A549 (cell line): Measurements from ENCODE around the gene SPDYE4. TPM values are rescaled to one million over a fixed set of nuclear protein-coding genes. Genes with fewer than 3 reads are reported as not detected.

ENCODE experiments used
- ATAC-seq, 2 experiments: fragments of 200-7000 bp in 1 of 2; fragments of >200 bp in 1 of 2; cut with Nextera tagmentation in 1 of 2; cut with Tn5 transposase in 1 of 2; 3 replicates each; pipeline versions ENCODE4 v1.8.0 to v1.9.1; 2018 to 2020; ENCODE audit warnings: mild to moderate bottlenecking in 1 of 2, moderate library complexity in 1 of 2
- CTCF ChIA-PET: fragments of 300-600 bp; sonication (Branson Sonifier 250); formaldehyde crosslinking; extraction: SDS; loops from one replicate; lab custom pipeline; 2021; ENCODE audit warnings: antibody characterized with exemption, inconsistent platforms; lab: Yijun Ruan, JAX
- POLR2A ChIA-PET: fragments of 350-600 bp; formaldehyde crosslinking; extraction: SDS; loops from one replicate; lab custom pipeline; 2021; ENCODE audit warnings: antibody characterized with exemption, inconsistent platforms; lab: Yijun Ruan, JAX
- DNase-seq, 2 experiments: peaks; one replicate each; pipeline versions ENCODE4 v3.0.0 to v3.0.0-alpha.2; 2011 to 2016; ENCODE audit warnings: low read depth in 1 of 2, low spot score in 1 of 2
- FAIRE-seq: peaks from 2 replicates; lab custom pipeline; 2011; peaks lifted over from hg19 to GRCh38; lab: Jason Lieb, UNC
- H3K27ac ChIP-seq, 2 experiments: fragments of >200 bp; sonication (Bioruptor Twin); formaldehyde crosslinking; 3 replicates each; pipeline ENCODE4 v1.5.1; 2016 to 2017
- H3K4me1 ChIP-seq: fragments of >200 bp; sonication (Bioruptor Twin); formaldehyde crosslinking; 3 replicates; pipeline ENCODE4 v1.6.1; 2016
- H3K4me2 ChIP-seq: fragments of >200 bp; sonication (Bioruptor Twin); formaldehyde crosslinking; 3 replicates; pipeline ENCODE4 v1.6.1; 2016
- H3K4me3 ChIP-seq: fragments of >200 bp; sonication (Bioruptor Twin); formaldehyde crosslinking; 3 replicates; pipeline ENCODE4 v1.5.1; 2016
- H3K9me3 ChIP-seq: fragments of >200 bp; sonication (Bioruptor Twin); formaldehyde crosslinking; 3 replicates; pipeline ENCODE4 v1.6.1; 2016
- BCL3 ChIP-seq: fragments of >200 bp; sonication (Bioruptor Twin); formaldehyde crosslinking; IDR thresholded peaks from 3 replicates; pipeline ENCODE4 v1.6.1; 2016
- CEBPB ChIP-seq, 2 experiments: fragments of >200 bp in 1 of 2; sonication (Bioruptor Twin) in 1 of 2; formaldehyde crosslinking in 1 of 2; IDR thresholded peaks; 2 replicates each; pipeline ENCODE4 v1.6.1; 2012 to 2016
- CHD4 ChIP-seq: fragments of 200-600 bp; sonication (generic); IDR thresholded peaks from 2 replicates; pipeline ENCODE4 v1.6.1; 2016; ENCODE audit warnings: antibody characterized with exemption, mild to moderate bottlenecking, borderline replicate concordance
- CTCF ChIP-seq: fragments of >200 bp; sonication (Bioruptor Twin); formaldehyde crosslinking; IDR thresholded peaks from 3 replicates; pipeline ENCODE4 v1.5.1; 2016
- E2F6 ChIP-seq: IDR thresholded peaks from 2 replicates; pipeline ENCODE4 v1.6.1; 2012; ENCODE audit warnings: low read depth, borderline replicate concordance
- EHMT2 ChIP-seq: fragments of 200-600 bp; sonication (generic); IDR thresholded peaks from 2 replicates; pipeline ENCODE4 v1.6.1; 2016; ENCODE audit warnings: antibody characterized with exemption, low read depth, mild to moderate bottlenecking, moderate library complexity
- HES2 ChIP-seq: fragments of >200 bp; sonication (Bioruptor Twin); formaldehyde crosslinking; IDR thresholded peaks from 2 replicates; pipeline ENCODE4 v1.6.1; 2016
- HOXA7 ChIP-seq: fragments of 250-450 bp; sonication (Bioruptor Pico); IDR thresholded peaks from 2 replicates; pipeline ENCODE4 v1.5.0; 2020; ENCODE audit warnings: mild to moderate bottlenecking, moderate library complexity
- JUN ChIP-seq, 2 experiments: fragments of >200 bp; sonication (Bioruptor Twin); formaldehyde crosslinking; IDR thresholded peaks; 2 replicates in 1 of 2; 3 replicates in 1 of 2; pipeline ENCODE4 v1.6.1; 2016 to 2017
- MAX ChIP-seq: IDR thresholded peaks from 2 replicates; pipeline ENCODE4 v1.6.1; 2012
- NR3C1 ChIP-seq: fragments of >200 bp; sonication (Bioruptor Twin); formaldehyde crosslinking; IDR thresholded peaks from 3 replicates; pipeline ENCODE4 v1.6.1; 2017
- PHF8 ChIP-seq: fragments of 200-600 bp; sonication (generic); IDR thresholded peaks from 2 replicates; pipeline ENCODE4 v1.6.1; 2016; ENCODE audit warnings: low read depth, mild to moderate bottlenecking, antibody characterized with exemption, moderate library complexity, borderline replicate concordance
- RAD21 ChIP-seq, 2 experiments: fragments of >200 bp in 1 of 2; sonication (Bioruptor Twin) in 1 of 2; formaldehyde crosslinking in 1 of 2; IDR thresholded peaks in 1 of 2; conservative IDR thresholded peaks in 1 of 2; 2 replicates in 1 of 2; 3 replicates in 1 of 2; pipeline ENCODE4 v1.6.1; 2012 to 2018; ENCODE audit warnings: inconsistent platforms in 1 of 2
- SMC3 ChIP-seq: fragments of >200 bp; sonication (Bioruptor Twin); formaldehyde crosslinking; IDR thresholded peaks from 3 replicates; pipeline ENCODE4 v1.6.1; 2018; ENCODE audit warnings: inconsistent platforms
- SREBF2 ChIP-seq: fragments of 450-650 bp; IDR thresholded peaks from 2 replicates; pipeline ENCODE4 v1.6.1; 2014; ENCODE audit warnings: mild to moderate bottlenecking, moderate library complexity
- ZC3H11A ChIP-seq: fragments of 450-650 bp; IDR thresholded peaks from 2 replicates; pipeline ENCODE4 v1.6.1; 2014; ENCODE audit warnings: antibody characterized with exemption, mild to moderate bottlenecking
- ZFP36 ChIP-seq: fragments of 450-650 bp; IDR thresholded peaks from 2 replicates; pipeline ENCODE4 v1.6.1; 2014; ENCODE audit warnings: borderline replicate concordance; ENCODE audit not compliant: partially characterized antibody
- WGBS: methylation state at CpG from one replicate; pipeline ENCODE4 v1.1.6; 2017; ENCODE audit errors: missing lambda C conversion rate; 5-methylcytosine and 5-hydroxymethylcytosine counted together
- polyA plus RNA-seq, 4 experiments: library from polyadenylated mRNA; depleted of rRNA in 3 of 4; stranded (reverse); fragments of >200 nt; fragmentation: RNase III in 1 of 4; extraction: RNeasy Plus Mini Kit Qiagen cat#74134 plus additional on column Dnase treatment in 1 of 4; gene quantifications; 2 replicates in 3 of 4; 3 replicates in 1 of 4; pipeline ENCODE4 v1.2.3, GENCODE V29; 2011 to 2017

The SPDYE4 gene
- polyA plus RNA-seq, 2 of the 4 experiments (the other 2 are of a cell fraction) = not detected

GRCh38 chr17:8785547-8786413 is 27.4 kb upstream of the SPDYE4 start:
- H3K4me2 ChIP-seq = no peak overlapping the region
- DNase-seq = peak; percentile 69 to 72
- H3K27ac ChIP-seq = no peak overlapping the region
- peak; percentile 74 for TF ChIP-seq SMC3
- TF ChIP-seq HES2 = no peak
- TF ChIP-seq SREBF2 = no peak
- TF ChIP-seq RAD21 (conservative IDR thresholded peaks at IDR 0.05 in 1 of 2, IDR thresholded peaks at IDR 0.05 in 1 of 2) = peak; percentile 88 to 91
- TF ChIP-seq ZFP36 = no peak
- peak; percentile 85 for TF ChIP-seq CTCF
- TF ChIP-seq, all 56 proteins: peak for 3
- CTCF ChIA-PET = interaction anchor here (0.5 to 3.8 kb wide), 61 partner anchors 9 to 1529 kb away, joined by 3 to 51 read pairs (median 4); partner anchors contain the start of genes MFSD6L, NDEL1 and SPDYE4
- POLR2A ChIA-PET = interaction anchor here (0.6 to 0.8 kb wide), 2 partner anchors 403 to 734 kb away, joined by 3 to 4 read pairs; no protein-coding TSS in a partner anchor
- ATAC-seq (peak; percentile 87 to 98), FAIRE-seq (peak; percentile 46)
- 20% methylated on average over 19 of the region's 19 CpGs for WGBS
- no peaks in the 10 kb centered on the region for H3K4me1 ChIP-seq
- H3K4me3 ChIP-seq = no peak overlapping the region
- no peaks in the 10 kb centered on the region for H3K9me3 ChIP-seq

GRCh38 chr17:8782176-8782575 is 23.8 kb upstream of the SPDYE4 start:
- 78% methylated on average over 1 of the region's 1 CpG for WGBS
- no peak for DNase-seq
- H3K4me2 ChIP-seq = no peak overlapping the region
- H3K27ac ChIP-seq = no peak overlapping the region
- H3K4me3 ChIP-seq = no peak overlapping the region
- no peak for TF ChIP-seq EHMT2
- no peak for TF ChIP-seq E2F6
- no peak for TF ChIP-seq CHD4
- TF ChIP-seq CEBPB (IDR thresholded peaks at IDR 0.05) = no peak
- no peak for TF ChIP-seq PHF8
- TF ChIP-seq ZC3H11A = no peak
- no peak for TF ChIP-seq MAX
- no peak for TF ChIP-seq HOXA7
- TF ChIP-seq NR3C1 = no peak
- no peak for TF ChIP-seq BCL3
- TF ChIP-seq SREBF2 = no peak
- TF ChIP-seq SMC3 = no peak
- no peak for TF ChIP-seq JUN (IDR thresholded peaks at IDR 0.05)
- ChIA-PET CTCF (interaction anchor here (0.7 to 2.2 kb wide), 9 partner anchors 11 to 398 kb away, joined by 3 to 9 read pairs (median 4); no protein-coding TSS in a partner anchor), POLR2A (no interaction called here)
- H3K4me1 ChIP-seq = no peaks in the 10 kb centered on the region
- no peaks in the 10 kb centered on the region for H3K9me3 ChIP-seq
- ATAC-seq = no peak
- no peak for FAIRE-seq
